Kidney epithelial cell (primary cell): ENCODE measurements around the gene COLEC12. TPM values are rescaled to one million over a fixed set of nuclear protein-coding genes. Genes with fewer than 3 reads are reported as not detected.
"Not testable (repeated sequence)": the region's sequence is repeated elsewhere in the genome, so short reads cannot be mapped to it uniquely, and the experiment has no call there.

Experiments used
- DNase-seq: peaks from one replicate; pipeline ENCODE4 v3.0.0-alpha.2; 2010; ENCODE audit warnings: low read depth
- H3K27me3 ChIP-seq: 2 replicates; pipeline ENCODE4 v1.6.0; 2011; ENCODE audit warnings: low read length; ENCODE audit not compliant: control insufficient read depth, insufficient read depth
- H3K36me3 ChIP-seq: 2 replicates; pipeline ENCODE4 v1.5.1; 2011; ENCODE audit warnings: low read length; ENCODE audit not compliant: control insufficient read depth, insufficient read depth
- H3K4me3 ChIP-seq: 2 replicates; pipeline ENCODE4 v1.5.1; 2011; ENCODE audit warnings: low read depth, mild to moderate bottlenecking, control low read depth, low read length
- CTCF ChIP-seq: IDR thresholded peaks from 2 replicates; pipeline ENCODE4 v1.5.1; 2011; ENCODE audit warnings: mild to moderate bottlenecking, moderate library complexity, low read length, control low read depth, inconsistent platforms; ENCODE audit not compliant: insufficient read depth, poor library complexity, severe bottlenecking
- total RNA-seq: library from RNA; depleted of rRNA; stranded (reverse); fragments of >200 nt; gene quantifications from 2 replicates; pipeline ENCODE4 v1.2.3, GENCODE V29; 2015

The COLEC12 gene
- total RNA-seq, 1 donor from 2014 or later = 1.2 TPM

GRCh38 chr18:313931-314330, 186.6 kb downstream of the COLEC12 start:
- TF ChIP-seq CTCF = no peak
- Histone ChIP-seq H3K27me3 (no peaks in the 10 kb centered on the region), H3K4me3 (no peak overlapping the region), H3K36me3 (no peaks in the 10 kb centered on the region)
- DNase-seq = no peak

- Histone ChIP-seq H3K27me3 (peaks cover 2% of the 10 kb centered on the region), H3K4me3 (no peak overlapping the region)
- TF ChIP-seq CTCF = no peak
Observed at GRCh38 chr18:312415-312814, 188.1 kb downstream of the COLEC12 start.

GRCh38 chr18:310042-310441, 190.5 kb downstream of the COLEC12 start:
- Histone ChIP-seq H3K27me3 (peaks cover 2% of the 10 kb centered on the region), H3K36me3 (no peaks in the 10 kb centered on the region), H3K4me3 (no peak overlapping the region)
- DNase-seq = no peak
- TF ChIP-seq CTCF = no peak

More at GRCh38 chr18:312415-312814, 188.1 kb downstream of the COLEC12 start:
- no peak for DNase-seq
- H3K36me3 ChIP-seq = no peaks in the 10 kb centered on the region

- not testable (repeated sequence) for H3K27me3 ChIP-seq, H3K4me3 ChIP-seq, H3K36me3 ChIP-seq, DNase-seq
Observed at GRCh38 chr18:308086-308485, 192.4 kb downstream of the COLEC12 start.

- Histone ChIP-seq H3K36me3 (no peaks in the 10 kb centered on the region), H3K4me3 (no peak overlapping the region), H3K27me3 (peaks cover 2% of the 10 kb centered on the region)
- TF ChIP-seq CTCF = no peak
- no peak for DNase-seq
Observed at GRCh38 chr18:306608-307255, 193.8 kb downstream of the COLEC12 start.

GRCh38 chr18:305003-305501, 195.4 kb downstream of the COLEC12 start:
- TF ChIP-seq CTCF = no peak
- Histone ChIP-seq H3K27me3 (peaks cover 2% of the 10 kb centered on the region), H3K4me3 (no peak overlapping the region), H3K36me3 (no peaks in the 10 kb centered on the region)
- no peak for DNase-seq
